ENCODE results near the gene KCNQ2.

The KCNQ2 gene

DNA sequence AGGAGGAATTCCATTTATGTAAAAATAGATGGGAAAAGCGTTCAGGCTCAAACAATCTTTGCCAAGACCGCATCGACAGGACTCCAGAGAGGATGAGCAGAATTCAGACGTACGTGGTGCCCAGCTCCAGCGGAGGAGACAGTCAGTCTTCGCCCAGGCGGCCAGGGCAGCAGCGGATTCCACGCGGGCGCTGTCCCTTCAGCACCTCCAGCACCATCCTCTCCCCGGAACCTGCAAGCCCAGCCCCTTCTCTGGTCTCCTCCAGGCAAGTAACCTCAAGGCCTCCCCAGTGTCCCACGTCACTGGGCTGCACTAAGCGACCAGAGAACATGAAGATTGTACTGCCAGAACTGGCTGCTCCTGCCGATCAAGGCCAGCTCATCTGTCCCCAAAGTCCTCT, 2.8 kb upstream of the KCNQ2 start:
- Histone ChIP-seq H3K27me3 (ENCODE audit: control insufficient read depth in 1 of 2, insufficient read depth in 2 of 2, low read length in 2 of 2) (peaks cover 23 to 79% of the 10 kb centered on the region in 2 donors), H3K27ac (ENCODE audit: low read depth, low read length) (no peak overlapping the region)

DNA sequence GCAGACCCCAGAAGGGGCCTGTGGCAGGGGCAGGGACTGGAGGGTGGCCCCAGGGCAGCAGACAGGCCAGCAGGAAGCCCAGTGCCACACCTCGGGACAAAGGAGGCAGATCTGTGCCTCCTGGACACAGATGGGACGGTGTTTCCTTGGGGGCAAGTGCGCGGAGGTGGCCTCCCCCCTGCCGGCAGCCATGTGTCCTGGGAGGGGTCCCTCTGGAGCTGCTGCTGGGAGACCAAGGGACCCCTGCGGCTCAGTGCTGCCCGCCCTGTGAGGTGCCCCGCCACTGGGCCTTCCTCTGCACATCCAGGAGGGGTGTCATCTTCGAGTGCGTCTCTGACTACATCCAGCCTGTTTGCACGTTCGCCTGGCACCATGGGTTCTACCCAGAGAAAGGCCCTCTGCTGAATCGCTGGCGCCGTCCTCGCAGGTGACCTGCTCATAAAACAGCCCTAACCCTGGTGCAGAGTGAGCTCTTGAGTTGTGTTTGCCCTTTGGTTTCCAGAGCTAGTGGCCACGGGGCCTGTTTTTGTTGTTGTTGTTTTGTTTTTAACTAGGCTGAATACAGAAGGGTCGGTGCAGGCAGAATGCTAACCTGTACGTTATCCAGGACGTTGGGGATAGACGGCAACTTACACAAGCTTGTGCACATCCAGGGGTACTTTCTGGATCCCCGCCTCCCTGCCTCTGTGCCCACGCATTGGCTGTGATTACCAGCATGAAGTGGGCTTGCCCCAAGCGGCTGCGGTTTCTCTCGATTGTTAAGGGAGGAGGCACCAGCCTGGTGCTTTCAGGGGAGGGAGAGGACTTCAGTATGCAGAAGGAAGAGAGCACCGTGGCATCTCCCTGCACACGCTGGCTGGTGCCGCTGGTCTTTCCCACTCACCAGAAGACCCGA, 1.3 kb upstream of the KCNQ2 start:
- H3K36me3 ChIP-seq (ENCODE audit: insufficient read depth, low read length) = no peaks in the 10 kb centered on the region
- H3K4me3 ChIP-seq (ENCODE audit: low read depth in 1 of 2, low read length in 2 of 2) = no peak overlapping the region
- peaks cover 14 to 79% of the 10 kb centered on the region in 2 donors for H3K27me3 ChIP-seq (ENCODE audit: control insufficient read depth in 1 of 2, insufficient read depth in 2 of 2, low read length in 2 of 2)
- H3K4me1 ChIP-seq (ENCODE audit: insufficient read depth, low read length) = no peaks in the 10 kb centered on the region
- no peaks in the 10 kb centered on the region for H3K9me3 ChIP-seq (ENCODE audit: low read length)
- no peak overlapping the region for H3K27ac ChIP-seq (ENCODE audit: low read depth, low read length)
- no peak overlapping the region for H3K9ac ChIP-seq (ENCODE audit: low read length)

More for the DNA sequence above, 2.8 kb upstream of the KCNQ2 start:
- Histone ChIP-seq H3K4me1 (ENCODE audit: insufficient read depth, low read length) (no peaks in the 10 kb centered on the region), H3K9ac (ENCODE audit: low read length) (no peak overlapping the region), H3K4me3 (ENCODE audit: low read depth in 1 of 2, low read length in 2 of 2) (no peak overlapping the region), H3K9me3 (ENCODE audit: low read length) (no peaks in the 10 kb centered on the region), H3K36me3 (ENCODE audit: insufficient read depth, low read length) (no peaks in the 10 kb centered on the region)

DNA sequence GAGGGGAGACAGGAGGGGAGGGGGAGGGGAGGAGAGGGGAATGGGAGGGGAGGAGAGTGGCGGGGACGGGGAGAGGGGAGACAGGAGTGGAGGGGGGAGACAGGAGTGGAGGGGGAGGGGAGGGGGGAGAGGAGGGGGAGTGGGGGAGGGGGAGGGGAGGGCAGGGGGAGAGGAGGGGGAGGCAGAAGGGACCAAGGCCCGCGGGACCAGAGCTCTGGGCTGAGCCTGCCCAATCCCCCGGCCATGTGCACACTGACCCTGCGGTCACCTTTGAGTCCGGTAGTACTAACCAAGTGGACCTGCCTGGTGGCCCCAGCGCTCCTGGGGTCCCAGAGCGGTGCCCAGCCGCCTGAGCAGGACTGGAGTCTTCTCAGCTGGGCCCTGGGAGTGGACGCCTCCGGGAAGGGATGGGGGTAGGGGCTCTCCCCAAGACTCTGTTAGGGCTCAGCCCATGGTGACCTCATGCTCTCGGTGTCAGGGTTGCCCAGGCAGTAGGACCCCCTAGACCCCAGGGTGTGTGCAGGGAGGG, 471 bp upstream of the KCNQ2 start:
- Histone ChIP-seq H3K9ac (ENCODE audit: low read length) (no peak overlapping the region), H3K27me3 (ENCODE audit: control insufficient read depth in 1 of 2, insufficient read depth in 2 of 2, low read length in 2 of 2) (peaks cover 14 to 80% of the 10 kb centered on the region in 2 donors), H3K4me1 (ENCODE audit: insufficient read depth, low read length) (no peaks in the 10 kb centered on the region), H3K4me3 (ENCODE audit: low read depth in 1 of 2, low read length in 2 of 2) (no peak overlapping the region), H3K36me3 (ENCODE audit: insufficient read depth, low read length) (no peaks in the 10 kb centered on the region), H3K9me3 (ENCODE audit: low read length) (no peaks in the 10 kb centered on the region), H3K27ac (ENCODE audit: low read depth, low read length) (no peak overlapping the region)

DNA sequence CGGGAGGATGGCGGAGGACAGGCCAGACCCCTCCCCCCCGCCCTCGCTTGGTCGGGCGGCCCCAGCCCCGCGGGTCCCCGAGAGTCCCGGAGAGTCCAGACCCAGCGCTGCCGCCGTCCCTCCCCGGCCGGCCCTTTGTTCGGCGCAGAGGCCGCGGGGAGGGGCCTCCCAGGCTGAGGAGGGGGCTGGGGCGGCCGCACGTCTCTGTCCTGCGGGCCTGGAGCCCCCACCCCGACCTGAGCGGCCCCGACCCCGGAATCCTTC, 806 bp downstream of the KCNQ2 start:
- H3K9me3 ChIP-seq (ENCODE audit: low read length) = no peaks in the 10 kb centered on the region
- H3K4me1 ChIP-seq (ENCODE audit: insufficient read depth, low read length) = no peaks in the 10 kb centered on the region
- peaks cover 14 to 68% of the 10 kb centered on the region in 2 donors for H3K27me3 ChIP-seq (ENCODE audit: control insufficient read depth in 1 of 2, insufficient read depth in 2 of 2, low read length in 2 of 2)
- H3K9ac ChIP-seq (ENCODE audit: low read length) = no peak overlapping the region
- H3K27ac ChIP-seq (ENCODE audit: low read depth, low read length) = no peak overlapping the region
- H3K36me3 ChIP-seq (ENCODE audit: insufficient read depth, low read length) = no peaks in the 10 kb centered on the region
- no peak overlapping the region for H3K4me3 ChIP-seq (ENCODE audit: low read depth in 1 of 2, low read length in 2 of 2)

DNA sequence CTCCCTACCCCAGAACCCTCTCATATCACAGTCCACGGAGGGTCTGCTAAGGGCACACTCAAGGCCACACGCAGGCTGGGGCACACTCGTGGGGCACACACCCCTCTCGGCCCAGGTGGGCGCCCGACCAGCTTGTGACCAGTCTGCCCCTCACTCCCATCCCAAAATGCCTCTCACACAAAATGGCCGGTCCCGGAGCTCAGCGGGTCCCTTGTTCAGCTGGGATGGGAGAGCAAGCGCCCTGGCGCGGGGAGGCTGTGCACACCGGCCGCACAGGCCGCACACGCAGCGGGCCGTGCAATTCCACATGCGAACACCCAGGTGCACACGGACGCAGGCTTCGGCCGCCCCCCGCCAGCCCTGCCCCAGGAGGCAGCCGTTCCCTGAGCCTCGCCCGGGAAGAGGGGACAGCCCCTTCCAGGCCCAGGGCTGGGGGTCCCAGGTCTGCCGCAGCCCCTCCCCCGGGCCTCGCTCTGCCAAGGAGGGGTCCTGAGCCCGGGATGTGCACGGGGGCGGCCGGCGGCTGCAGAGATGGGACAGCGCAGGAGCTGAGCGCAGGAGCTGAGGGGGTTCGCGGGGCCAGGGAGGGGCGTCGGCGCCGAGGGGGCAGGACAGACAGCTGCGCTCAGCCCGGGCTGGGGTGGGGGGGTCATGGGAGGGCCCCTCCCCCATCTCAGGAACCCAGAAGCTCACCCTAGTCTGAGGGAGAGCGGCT, 1.3 kb downstream of the KCNQ2 start:
- Histone ChIP-seq H3K27me3 (ENCODE audit: control insufficient read depth in 1 of 2, insufficient read depth in 2 of 2, low read length in 2 of 2) (peaks cover 14 to 68% of the 10 kb centered on the region in 2 donors), H3K4me3 (ENCODE audit: low read depth in 1 of 2, low read length in 2 of 2) (no peak overlapping the region), H3K4me1 (ENCODE audit: insufficient read depth, low read length) (no peaks in the 10 kb centered on the region)

DNA sequence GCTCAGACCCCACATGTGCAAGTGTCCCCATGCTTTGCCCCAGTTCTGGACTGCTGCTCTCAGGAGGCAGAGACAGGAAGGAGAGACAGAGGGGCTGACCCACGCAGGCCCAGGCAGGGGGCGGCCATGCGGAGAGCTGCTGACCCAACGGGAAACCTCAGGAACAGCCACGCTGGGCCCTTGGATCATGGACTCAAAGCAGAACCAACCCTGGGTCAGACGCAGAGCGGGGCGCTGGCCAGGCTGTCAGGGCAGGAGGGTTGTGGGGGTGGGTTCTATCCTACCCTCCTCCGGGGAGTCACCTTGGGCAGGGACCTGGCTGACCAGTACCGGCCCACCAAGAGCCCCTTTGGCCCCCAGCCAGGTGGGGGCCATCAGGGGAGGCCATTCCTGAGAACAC, 2.0 kb downstream of the KCNQ2 start:
- no peak overlapping the region for H3K9ac ChIP-seq (ENCODE audit: low read length)

More for the DNA sequence above, 1.3 kb downstream of the KCNQ2 start:
- H3K36me3 ChIP-seq (ENCODE audit: insufficient read depth, low read length) = no peaks in the 10 kb centered on the region
- no peak overlapping the region for H3K9ac ChIP-seq (ENCODE audit: low read length)
- H3K9me3 ChIP-seq (ENCODE audit: low read length) = no peaks in the 10 kb centered on the region
- no peak overlapping the region for H3K27ac ChIP-seq (ENCODE audit: low read depth, low read length)

DNA sequence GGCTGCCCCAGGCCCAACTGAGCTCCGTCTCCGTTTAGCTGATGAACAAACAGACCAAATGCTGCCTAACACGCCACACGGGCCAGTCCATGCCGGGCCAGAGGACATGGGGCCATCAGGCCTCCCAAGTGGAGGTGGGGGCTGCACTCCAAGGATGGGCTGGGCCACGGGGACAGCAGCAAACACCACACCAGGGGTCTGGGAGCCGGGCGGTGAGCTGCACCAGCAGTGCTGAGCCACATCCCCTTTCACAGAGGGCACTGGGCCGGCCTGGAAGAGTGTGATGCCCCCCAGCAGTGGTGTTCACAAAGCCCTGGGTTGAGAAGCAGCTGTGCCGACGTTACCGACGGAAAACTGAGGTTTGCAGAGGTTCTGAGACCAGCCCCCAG, 2.7 kb downstream of the KCNQ2 start:
- Histone ChIP-seq H3K36me3 (ENCODE audit: insufficient read depth, low read length) (no peaks in the 10 kb centered on the region), H3K4me3 (ENCODE audit: low read depth in 1 of 2, low read length in 2 of 2) (no peak overlapping the region), H3K27me3 (ENCODE audit: control insufficient read depth in 1 of 2, insufficient read depth in 2 of 2, low read length in 2 of 2) (peaks cover 10 to 60% of the 10 kb centered on the region in 2 donors), H3K4me1 (ENCODE audit: insufficient read depth, low read length) (no peaks in the 10 kb centered on the region), H3K9ac (ENCODE audit: low read length) (no peak overlapping the region), H3K27ac (ENCODE audit: low read depth, low read length) (no peak overlapping the region), H3K9me3 (ENCODE audit: low read length) (no peaks in the 10 kb centered on the region)

More for the DNA sequence above, 2.0 kb downstream of the KCNQ2 start:
- peaks cover 14 to 61% of the 10 kb centered on the region in 2 donors for H3K27me3 ChIP-seq (ENCODE audit: control insufficient read depth in 1 of 2, insufficient read depth in 2 of 2, low read length in 2 of 2)
- no peaks in the 10 kb centered on the region for H3K4me1 ChIP-seq (ENCODE audit: insufficient read depth, low read length)
- H3K36me3 ChIP-seq (ENCODE audit: insufficient read depth, low read length) = no peaks in the 10 kb centered on the region
- H3K9me3 ChIP-seq (ENCODE audit: low read length) = no peaks in the 10 kb centered on the region
- no peak overlapping the region for H3K4me3 ChIP-seq (ENCODE audit: low read depth in 1 of 2, low read length in 2 of 2)
- no peak overlapping the region for H3K27ac ChIP-seq (ENCODE audit: low read depth, low read length)

DNA sequence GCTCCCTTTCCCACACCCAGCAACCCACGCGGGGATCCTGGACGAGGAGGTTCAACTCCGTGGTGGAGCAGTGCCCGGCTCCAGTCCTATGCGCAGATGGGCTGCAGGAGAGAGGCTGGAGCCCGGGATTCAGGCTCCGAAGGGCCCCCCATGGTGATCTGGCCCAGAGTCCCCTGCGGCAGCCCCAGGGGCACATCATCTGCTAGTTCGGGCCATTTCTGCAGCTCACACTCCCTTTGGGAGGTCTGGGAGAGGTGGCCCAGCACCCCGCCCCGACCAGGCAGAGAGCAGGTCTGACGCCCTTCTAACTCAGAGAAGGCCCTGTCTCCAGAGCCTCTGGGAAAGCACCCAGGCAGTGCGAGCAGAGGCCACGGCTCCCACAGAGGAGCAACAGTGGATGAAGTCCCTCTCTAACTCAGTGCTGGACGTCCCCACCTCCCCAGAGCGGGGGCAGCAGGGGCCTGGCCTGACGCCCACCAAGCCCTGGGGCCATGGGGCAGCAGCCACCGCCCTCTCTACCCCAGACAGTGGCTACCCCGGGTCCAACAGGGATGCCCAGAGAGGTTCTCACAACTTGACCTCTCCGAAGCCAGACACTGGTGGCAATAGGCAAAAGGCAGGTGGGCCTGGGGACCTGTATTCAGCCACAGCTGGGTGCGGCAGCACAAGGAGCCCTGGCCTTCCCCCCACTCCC, 3.3 kb downstream of the KCNQ2 start:
- no peaks in the 10 kb centered on the region for H3K9me3 ChIP-seq (ENCODE audit: low read length)
- H3K4me3 ChIP-seq (ENCODE audit: low read depth in 1 of 2, low read length in 2 of 2) = no peak overlapping the region
- peaks cover 8 to 56% of the 10 kb centered on the region in 2 donors for H3K27me3 ChIP-seq (ENCODE audit: control insufficient read depth in 1 of 2, insufficient read depth in 2 of 2, low read length in 2 of 2)
- H3K36me3 ChIP-seq (ENCODE audit: insufficient read depth, low read length) = no peaks in the 10 kb centered on the region
- no peaks in the 10 kb centered on the region for H3K4me1 ChIP-seq (ENCODE audit: insufficient read depth, low read length)
- no peak overlapping the region for H3K9ac ChIP-seq (ENCODE audit: low read length)
- H3K27ac ChIP-seq (ENCODE audit: low read depth, low read length) = no peak overlapping the region

DNA sequence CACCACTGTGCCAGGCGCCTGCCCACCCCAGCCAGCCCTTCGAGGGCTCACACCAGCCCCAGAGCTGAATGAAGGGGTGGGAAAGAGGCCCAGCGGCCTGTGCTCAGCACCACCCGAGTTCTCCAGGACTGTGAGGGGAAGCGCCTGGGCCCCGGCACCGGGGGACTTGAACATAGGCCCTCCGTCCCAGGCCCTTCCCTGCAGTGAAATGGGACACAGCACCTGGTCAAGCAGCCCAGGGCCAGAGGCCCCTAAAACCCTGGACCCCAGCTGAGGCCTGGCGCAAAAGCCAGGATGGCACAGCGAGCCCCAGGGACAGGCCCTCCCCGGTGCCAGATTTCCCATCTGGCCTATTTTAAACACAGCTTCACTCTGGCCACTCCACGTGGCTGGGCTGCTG, 4.0 kb downstream of the KCNQ2 start:
- Histone ChIP-seq H3K4me1 (ENCODE audit: insufficient read depth, low read length) (no peaks in the 10 kb centered on the region), H3K9ac (ENCODE audit: low read length) (no peak overlapping the region), H3K27ac (ENCODE audit: low read depth, low read length) (no peak overlapping the region), H3K27me3 (ENCODE audit: control insufficient read depth in 1 of 2, insufficient read depth in 2 of 2, low read length in 2 of 2) (peaks cover 4 to 48% of the 10 kb centered on the region in 2 donors), H3K4me3 (ENCODE audit: low read depth in 1 of 2, low read length in 2 of 2) (no peak overlapping the region), H3K36me3 (ENCODE audit: insufficient read depth, low read length) (no peaks in the 10 kb centered on the region), H3K9me3 (ENCODE audit: low read length) (no peaks in the 10 kb centered on the region)

DNA sequence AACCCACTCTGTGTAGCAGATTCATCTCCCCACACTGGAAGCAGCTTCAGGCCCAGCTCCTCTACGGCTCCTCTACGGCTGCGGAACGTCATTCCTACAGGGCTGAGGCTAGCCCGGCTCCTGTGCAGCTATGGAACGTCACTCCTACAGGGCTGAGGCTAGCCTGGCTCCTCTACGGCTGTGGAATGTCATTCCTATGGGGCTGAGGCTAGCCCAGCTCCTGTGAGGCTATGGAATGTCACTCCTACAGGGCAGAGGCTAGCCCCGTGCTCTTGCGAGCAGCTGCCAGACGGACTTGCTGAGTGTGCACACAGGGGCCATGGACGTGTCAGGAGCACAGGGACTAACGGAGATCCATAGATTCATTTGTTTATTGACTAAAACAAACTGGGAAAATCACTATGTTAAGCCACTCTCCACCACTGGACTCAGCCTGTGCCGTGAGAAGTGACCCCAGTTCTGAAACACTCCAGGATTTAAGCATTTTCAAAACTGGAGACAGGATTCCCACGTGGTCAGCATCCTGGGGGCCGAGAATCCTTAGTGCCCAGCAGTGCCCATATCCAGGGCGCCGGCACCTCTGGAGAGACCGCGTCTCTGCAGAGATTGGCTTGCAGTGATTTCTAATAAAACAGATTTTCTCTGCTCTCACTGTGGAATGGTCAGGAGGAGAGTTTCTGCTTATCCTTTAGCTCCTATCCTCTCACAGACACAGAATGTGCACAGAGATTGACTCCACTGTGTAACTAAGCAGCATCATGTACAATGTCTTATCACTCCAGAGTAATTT, 5.0 kb downstream of the KCNQ2 start:
- Histone ChIP-seq H3K4me1 (ENCODE audit: insufficient read depth, low read length) (no peaks in the 10 kb centered on the region), H3K9me3 (ENCODE audit: low read length) (no peaks in the 10 kb centered on the region), H3K36me3 (ENCODE audit: insufficient read depth, low read length) (no peaks in the 10 kb centered on the region), H3K27ac (ENCODE audit: low read depth, low read length) (no peak overlapping the region), H3K4me3 (ENCODE audit: low read depth in 1 of 2, low read length in 2 of 2) (no peak overlapping the region), H3K9ac (ENCODE audit: low read length) (no peak overlapping the region), H3K27me3 (ENCODE audit: control insufficient read depth in 1 of 2, insufficient read depth in 2 of 2, low read length in 2 of 2) (peaks cover 0 to 43% of the 10 kb centered on the region in 2 donors)

DNA sequence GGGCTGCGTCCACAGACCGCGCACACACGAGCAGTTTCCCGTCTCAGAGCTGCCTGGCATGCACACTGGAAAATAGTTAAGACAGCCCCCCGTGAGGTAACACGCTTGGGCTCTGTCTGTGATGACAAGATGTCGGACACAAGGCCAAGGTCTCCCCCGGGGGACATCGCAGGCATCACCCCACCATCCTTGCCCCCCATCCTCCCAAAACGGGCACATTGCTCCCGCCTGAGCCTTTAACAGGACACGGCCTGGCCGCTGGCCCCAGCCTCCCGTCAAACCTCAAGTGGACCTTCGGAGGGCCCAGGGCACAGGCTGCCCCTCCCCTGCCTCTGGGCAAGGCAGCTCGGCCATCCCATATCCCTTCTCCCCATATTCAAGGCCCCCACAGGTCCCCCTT, 5.6 kb downstream of the KCNQ2 start:
- no peaks in the 10 kb centered on the region for H3K4me1 ChIP-seq (ENCODE audit: insufficient read depth, low read length)
- H3K36me3 ChIP-seq (ENCODE audit: insufficient read depth, low read length) = no peaks in the 10 kb centered on the region
- no peaks in the 10 kb centered on the region for H3K9me3 ChIP-seq (ENCODE audit: low read length)
- H3K9ac ChIP-seq (ENCODE audit: low read length) = no peak overlapping the region
- peaks cover 0 to 39% of the 10 kb centered on the region in 2 donors for H3K27me3 ChIP-seq (ENCODE audit: control insufficient read depth in 1 of 2, insufficient read depth in 2 of 2, low read length in 2 of 2)
- H3K27ac ChIP-seq (ENCODE audit: low read depth, low read length) = no peak overlapping the region
- H3K4me3 ChIP-seq (ENCODE audit: low read depth in 1 of 2, low read length in 2 of 2) = no peak overlapping the region
